ENCODE results near the gene WDR36. TPM values are rescaled to one million over a fixed set of nuclear protein-coding genes. Genes with fewer than 3 reads are reported as not detected.

The WDR36 gene
- total RNA-seq (10 to 100 TPM in 3 of 5 donors, 1 to 10 TPM in 2; 5.5 to 50.7 (median 13.4) TPM), polyA plus RNA-seq (1 to 10 TPM; 4.0 to 6.4 (median 4.3) TPM)
- long read RNA-seq, donor 1: 0 reads
- long read RNA-seq, donor 2: 0 reads
- long read RNA-seq, donor 3: 0 reads
- long read RNA-seq, donor 4: 0 reads
- long read RNA-seq, donor 5: 0 reads
- long read RNA-seq, donor 6, full-length matches to known transcripts: 3 of 3 reads
- long read RNA-seq, donor 6, partial matches to known transcripts: 0 of 3 reads
- long read RNA-seq, donor 6, other reads (novel, unspliced or antisense): 0 of 3 reads
- long read RNA-seq, donor 7, full-length matches to known transcripts: 1 of 1 reads
- long read RNA-seq, donor 7, partial matches to known transcripts: 0 of 1 reads
- long read RNA-seq, donor 7, other reads (novel, unspliced or antisense): 0 of 1 reads
- long read RNA-seq, donor 8, full-length matches to known transcripts: 1 of 1 reads
- long read RNA-seq, donor 8, partial matches to known transcripts: 0 of 1 reads
- long read RNA-seq, donor 8, other reads (novel, unspliced or antisense): 0 of 1 reads
- long read RNA-seq, donor 9: 0 reads
- long read RNA-seq, donor 10: 0 reads

DNA sequence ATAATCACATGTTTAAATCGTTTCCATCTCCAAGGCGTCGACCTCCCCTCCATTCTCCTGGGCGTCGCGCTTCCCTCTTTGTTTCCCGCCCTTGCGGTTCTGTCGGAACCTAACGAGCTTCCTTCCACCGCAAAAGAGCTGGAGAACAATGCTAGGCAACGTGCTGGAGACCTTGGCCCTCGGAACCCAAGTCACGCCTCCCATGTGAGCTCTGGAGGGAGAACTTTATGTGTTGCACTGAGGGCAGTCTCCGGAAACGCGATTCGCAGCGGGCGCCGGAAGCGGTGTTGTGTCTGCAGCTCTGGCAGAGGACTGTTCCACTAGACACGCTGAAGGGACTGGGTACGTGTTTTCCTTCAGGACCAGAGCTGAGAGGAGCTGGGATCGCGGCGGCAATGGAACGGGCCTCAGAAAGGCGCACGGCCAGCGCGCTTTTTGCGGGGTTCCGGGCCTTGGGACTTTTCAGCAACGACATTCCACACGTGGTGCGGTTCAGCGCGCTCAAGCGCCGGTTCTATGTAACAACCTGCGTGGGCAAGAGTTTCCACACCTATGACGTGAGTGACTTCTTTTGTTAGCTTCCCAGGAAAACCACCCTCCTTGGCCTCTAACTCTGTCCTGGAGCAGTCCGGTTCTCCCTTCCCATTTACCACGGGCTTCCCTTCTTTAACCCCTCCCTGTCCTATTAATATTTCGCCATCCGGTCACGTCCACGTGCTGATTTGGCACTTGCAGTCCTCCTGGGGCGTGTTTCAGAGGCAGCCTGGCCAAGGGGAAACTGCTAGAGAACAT, at the start of gene WDR36:
WDR36 (plus strand) TSS at position 287 of the 792 bp plus-strand sequence; CDS start at position 396, 109 bp downstream.
- peak within 1 kb of the TSS; percentile 81 to 90 (median 84) for H3K27ac ChIP-seq
- peak; percentile 89 to 96 for DNase-seq
- 1 to 2% (median 1%) methylated on average over 49 to 50 of the region's 50 CpGs for WGBS, 5 donors
- H3K27me3 ChIP-seq: no peaks in the 10 kb centered on the region
- intact Hi-C loops (cut with DNase I; ENCODE audit: low total_unique reads): loop anchor here (10.0 kb wide), 1 partner anchor 337 kb away; no protein-coding TSS in a partner anchor
- TF ChIP-seq EP300 (IDR thresholded peaks at IDR 0.05) (no peak), POLR2AphosphoS5 (IDR thresholded peaks at IDR 0.05) (peak; percentile 73 to 96 (median 79)), CTCF (IDR thresholded peaks at IDR 0.05) (peak in 1 of 7 experiments; percentile 7)
- peaks cover 0 to 24% (median 20%) of the 10 kb centered on the region in 4 donors for H3K36me3 ChIP-seq
- no peaks in the 10 kb centered on the region for H3K9me3 ChIP-seq
- peak within 1 kb of the TSS; percentile 72 to 99 (median 88) for H3K4me3 ChIP-seq
- H3K4me1 ChIP-seq: peaks cover 13 to 33% (median 27%) of the 10 kb centered on the region in 4 donors

DNA sequence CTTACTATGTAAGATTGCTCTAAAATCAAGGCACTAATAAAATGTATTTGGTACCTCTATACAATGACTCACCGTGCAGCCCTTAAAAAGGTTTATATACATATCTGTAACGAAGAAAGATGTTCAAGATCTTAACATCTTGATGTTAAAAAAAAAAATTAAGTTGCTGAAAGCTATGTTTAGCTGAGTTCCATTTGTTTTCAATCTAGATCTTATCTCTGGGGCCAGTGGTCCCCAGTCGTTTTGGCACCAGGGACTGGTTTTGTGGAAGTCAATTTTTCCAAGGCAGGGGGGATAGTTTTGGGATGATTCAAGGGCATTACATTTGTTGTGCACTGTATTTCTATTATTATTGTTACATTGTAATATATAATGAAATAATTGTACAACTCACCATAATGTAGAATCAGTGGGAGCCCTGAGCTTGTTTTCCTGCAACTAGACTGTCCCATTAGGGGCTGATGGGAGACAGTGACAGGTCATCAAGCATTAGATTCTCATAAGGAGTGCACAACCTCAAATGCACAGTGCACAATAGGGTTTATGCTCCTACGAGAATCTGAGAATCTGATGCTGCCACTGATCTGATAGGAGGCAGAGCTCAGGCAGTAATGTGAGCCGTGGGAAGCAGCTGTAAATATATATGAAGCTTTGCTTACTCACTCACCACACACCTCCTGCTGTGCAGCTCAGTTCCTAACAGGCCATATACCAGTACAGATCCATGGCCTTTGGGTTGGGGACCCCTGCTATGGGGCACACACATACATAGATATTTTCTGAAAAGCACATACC, 48.2 kb upstream of the WDR36 start:
- intact Hi-C loops (cut with DNase I; ENCODE audit: low total_unique reads): no loop called here
- Histone ChIP-seq H3K4me3 (no peak overlapping the region), H3K27ac (no peak overlapping the region), H3K9me3 (no peaks in the 10 kb centered on the region), H3K27me3 (no peaks in the 10 kb centered on the region), H3K36me3 (no peaks in the 10 kb centered on the region), H3K4me1 (no peaks in the 10 kb centered on the region)
- 39 to 44% (median 40%) methylated on average over 5 of the region's 5 CpGs for WGBS, 5 donors
- TF ChIP-seq POLR2AphosphoS5 (IDR thresholded peaks at IDR 0.05) (no peak), EP300 (IDR thresholded peaks at IDR 0.05) (no peak), CTCF (IDR thresholded peaks at IDR 0.05) (no peak), POLR2A (IDR thresholded peaks at IDR 0.05) (no peak)
- DNase-seq: no peak

GRCh38 chr5:111058064-111058463, 34.1 kb upstream of the WDR36 start:
- H3K4me1 ChIP-seq: no peaks in the 10 kb centered on the region
- no peak overlapping the region for H3K27ac ChIP-seq
- peaks cover 0 to 6% (median 0%) of the 10 kb centered on the region in 4 donors for H3K9me3 ChIP-seq
- TF ChIP-seq POLR2A (IDR thresholded peaks at IDR 0.05) (no peak), CTCF (IDR thresholded peaks at IDR 0.05) (no peak), POLR2AphosphoS5 (IDR thresholded peaks at IDR 0.05) (no peak), EP300 (IDR thresholded peaks at IDR 0.05) (no peak)
- intact Hi-C loops (cut with DNase I; ENCODE audit: low total_unique reads): no loop called here
- no peaks in the 10 kb centered on the region for H3K36me3 ChIP-seq
- H3K4me3 ChIP-seq: no peak overlapping the region
- no peak for DNase-seq
- peaks cover 0 to 5% (median 0%) of the 10 kb centered on the region in 3 donors for H3K27me3 ChIP-seq

Data from stomach (tissue), 19 donors.